Lower leg skin (tissue), 3 donors: ENCODE data around the gene TCEAL5.

Experiments used
- POLR2A ChIP-seq, 2 donors: fragments of 450-650 bp; IDR thresholded peaks; one replicate each; pipeline ENCODE4 v1.6.1; 2016 to 2017; ENCODE audit warnings: antibody characterized with exemption in 2 of 2, mild to moderate bottlenecking in 1 of 2, moderate library complexity in 1 of 2
- TF ChIP-seq, protein P1 (sequence below), 3 donors: fragments of 450-650 bp; IDR thresholded peaks; one replicate each; pipeline ENCODE4 v1.5.1; 2016; ENCODE audit warnings: antibody characterized with exemption in 3 of 3, mild to moderate bottlenecking in 3 of 3, moderate library complexity in 2 of 3

DNA sequence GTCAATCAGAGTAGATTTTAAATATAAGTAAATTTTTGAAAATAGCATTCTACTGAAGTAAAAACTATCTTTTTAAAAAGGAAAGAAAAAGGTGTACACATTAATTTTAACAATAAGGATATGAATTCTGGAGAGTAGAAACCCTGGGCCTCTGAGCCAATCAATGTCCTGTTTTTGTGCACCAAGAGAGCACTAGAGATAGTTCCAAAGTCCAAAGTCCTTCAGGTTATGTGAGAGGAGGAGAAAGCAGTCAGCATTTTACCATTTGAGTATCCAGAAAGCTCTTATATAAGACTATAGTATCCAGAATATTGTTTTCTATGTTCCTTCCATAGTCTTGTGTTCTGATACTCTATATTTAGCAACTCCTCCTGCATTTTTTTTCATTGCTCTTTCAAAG, 18.3 kb downstream of the TCEAL5 start:
- TF ChIP-seq, protein P1, sequence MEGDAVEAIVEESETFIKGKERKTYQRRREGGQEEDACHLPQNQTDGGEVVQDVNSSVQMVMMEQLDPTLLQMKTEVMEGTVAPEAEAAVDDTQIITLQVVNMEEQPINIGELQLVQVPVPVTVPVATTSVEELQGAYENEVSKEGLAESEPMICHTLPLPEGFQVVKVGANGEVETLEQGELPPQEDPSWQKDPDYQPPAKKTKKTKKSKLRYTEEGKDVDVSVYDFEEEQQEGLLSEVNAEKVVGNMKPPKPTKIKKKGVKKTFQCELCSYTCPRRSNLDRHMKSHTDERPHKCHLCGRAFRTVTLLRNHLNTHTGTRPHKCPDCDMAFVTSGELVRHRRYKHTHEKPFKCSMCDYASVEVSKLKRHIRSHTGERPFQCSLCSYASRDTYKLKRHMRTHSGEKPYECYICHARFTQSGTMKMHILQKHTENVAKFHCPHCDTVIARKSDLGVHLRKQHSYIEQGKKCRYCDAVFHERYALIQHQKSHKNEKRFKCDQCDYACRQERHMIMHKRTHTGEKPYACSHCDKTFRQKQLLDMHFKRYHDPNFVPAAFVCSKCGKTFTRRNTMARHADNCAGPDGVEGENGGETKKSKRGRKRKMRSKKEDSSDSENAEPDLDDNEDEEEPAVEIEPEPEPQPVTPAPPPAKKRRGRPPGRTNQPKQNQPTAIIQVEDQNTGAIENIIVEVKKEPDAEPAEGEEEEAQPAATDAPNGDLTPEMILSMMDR (IDR thresholded peaks at IDR 0.05), result no peak
- TF ChIP-seq POLR2A (IDR thresholded peaks at IDR 0.05), result no peak
